ENCODE data around the gene HRH3. TPM values are rescaled to one million over a fixed set of nuclear protein-coding genes. Genes with fewer than 3 reads are reported as not detected.

Gene HRH3
- total and polyA plus RNA-seq, 8 donors = not detected

DNA sequence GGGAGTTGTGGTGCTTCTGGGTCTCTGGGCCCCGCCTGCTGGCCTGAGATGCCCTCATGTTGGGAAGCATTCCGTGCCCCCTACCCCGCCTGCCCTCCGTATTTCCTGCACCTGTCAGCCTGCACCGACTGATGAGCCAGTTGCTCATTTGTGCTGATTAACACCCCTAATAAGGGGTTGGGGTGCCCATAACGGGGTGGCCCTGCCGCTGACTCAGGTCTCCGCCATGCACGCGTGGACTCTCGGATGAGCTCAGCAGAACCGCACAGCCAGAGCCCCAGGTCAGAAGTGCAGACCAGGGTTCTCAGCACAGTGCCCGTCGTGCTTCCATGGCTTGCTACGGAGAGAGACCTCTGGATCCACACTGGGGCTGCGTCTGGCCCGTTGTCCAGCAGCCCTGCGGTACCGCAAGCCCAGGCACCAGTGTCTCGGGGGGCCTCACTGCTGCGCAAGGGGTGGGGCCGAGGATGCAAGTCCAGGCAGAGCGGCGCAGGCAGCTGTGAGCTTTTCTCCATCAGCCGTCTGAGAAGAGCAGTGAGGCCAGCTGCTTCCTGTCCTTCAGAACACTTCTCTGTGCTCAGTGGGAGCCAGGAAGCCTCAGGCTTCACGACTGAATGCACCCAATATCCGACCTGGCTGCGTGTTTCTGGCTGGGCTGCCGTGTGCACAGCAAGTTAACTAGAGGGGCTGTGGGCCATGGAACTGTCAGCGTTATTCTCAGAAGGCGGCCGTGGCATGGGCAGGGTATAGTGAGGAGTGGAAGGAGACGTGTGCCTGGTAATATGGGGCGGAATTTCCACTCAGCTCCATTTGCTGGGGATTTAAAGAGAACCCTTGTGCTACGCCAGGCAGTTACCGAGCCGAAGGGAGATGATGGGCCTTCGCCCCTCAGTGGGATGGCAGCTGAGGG is 18.6 kb downstream of the HRH3 start:
- TF ChIP-seq EP300 (IDR thresholded peaks at IDR 0.05) = no peak
- no peak for TF ChIP-seq CTCF (IDR thresholded peaks at IDR 0.05)
- no peak for TF ChIP-seq POLR2A (IDR thresholded peaks at IDR 0.05)
- TF ChIP-seq POLR2AphosphoS5 (IDR thresholded peaks at IDR 0.05) = no peak
- Histone ChIP-seq H3K4me1 (no peaks in the 10 kb centered on the region), H3K27ac (no peak overlapping the region), H3K27me3 (no peaks in the 10 kb centered on the region), H3K9me3 (no peaks in the 10 kb centered on the region), H3K4me3 (no peak overlapping the region), H3K36me3 (peaks cover 41 to 76% (median 75%) of the 10 kb centered on the region in 4 donors)
- DNase-seq = peak in 1 of 2 donors; percentile 32
- intact Hi-C loops (cut with DNase I; ENCODE audit: low total_unique reads) = no loop called here
- WGBS, 5 donors = 85 to 92% (median 90%) methylated on average over 28 to 38 of the region's 38 CpGs

- H3K4me1 ChIP-seq = no peaks in the 10 kb centered on the region
- no peaks in the 10 kb centered on the region for H3K9me3 ChIP-seq
- DNase-seq = no peak
- no peaks in the 10 kb centered on the region for H3K27me3 ChIP-seq
- intact Hi-C loops (cut with DNase I; ENCODE audit: low total_unique reads) = no loop called here
- H3K36me3 ChIP-seq = peaks cover 44 to 84% (median 83%) of the 10 kb centered on the region in 4 donors
- WGBS, 5 donors = 93 to 95% (median 94%) methylated on average over 36 to 38 of the region's 38 CpGs
- H3K4me3 ChIP-seq = no peak overlapping the region
- no peak overlapping the region for H3K27ac ChIP-seq
- TF ChIP-seq POLR2A (IDR thresholded peaks at IDR 0.05) (no peak), CTCF (IDR thresholded peaks at IDR 0.05) (no peak)
These were observed 19.4 kb downstream of the HRH3 start for GRCh38 chr20:62200491-62201172.

GRCh38 chr20:62198931-62199330 is 21.1 kb downstream of the HRH3 start:
- no peak overlapping the region for H3K27ac ChIP-seq
- H3K27me3 ChIP-seq = no peaks in the 10 kb centered on the region
- no peak for DNase-seq
- H3K4me3 ChIP-seq = no peak overlapping the region
- TF ChIP-seq POLR2A (IDR thresholded peaks at IDR 0.05) = no peak
- no peak for TF ChIP-seq EP300 (IDR thresholded peaks at IDR 0.05)
- no peak for TF ChIP-seq POLR2AphosphoS5 (IDR thresholded peaks at IDR 0.05)
- TF ChIP-seq CTCF (IDR thresholded peaks at IDR 0.05) = no peak
- H3K4me1 ChIP-seq = no peaks in the 10 kb centered on the region
- intact Hi-C loops (cut with DNase I; ENCODE audit: low total_unique reads) = no loop called here
- H3K9me3 ChIP-seq = no peaks in the 10 kb centered on the region
- WGBS, 5 donors = 98 to 100% (median 98%) methylated on average over 18 of the region's 18 CpGs
- peaks cover 44 to 100% (median 99%) of the 10 kb centered on the region in 4 donors for H3K36me3 ChIP-seq

DNA sequence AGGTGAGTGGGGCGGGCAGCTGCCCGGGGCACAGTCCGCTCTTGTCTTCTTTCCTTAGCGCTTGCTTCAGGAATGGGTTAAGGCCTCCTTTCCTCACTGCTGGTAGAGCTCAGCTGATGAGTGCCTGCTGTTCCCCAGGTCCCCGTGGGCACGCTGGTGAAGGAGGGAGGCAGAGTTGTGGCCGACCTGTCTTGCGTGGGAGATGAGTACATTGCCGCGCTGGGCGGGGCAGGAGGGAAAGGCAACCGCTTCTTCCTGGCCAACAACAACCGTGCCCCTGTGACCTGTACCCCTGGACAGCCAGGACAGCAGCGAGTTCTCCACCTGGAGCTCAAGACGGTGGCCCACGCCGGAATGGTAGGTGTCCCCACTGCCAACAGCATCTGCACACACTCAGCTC is 21.6 kb downstream of the HRH3 start:
- WGBS, 5 donors = 94 to 97% (median 95%) methylated on average over 17 of the region's 17 CpGs
- Histone ChIP-seq H3K27me3 (no peaks in the 10 kb centered on the region), H3K9me3 (no peaks in the 10 kb centered on the region), H3K36me3 (peaks cover 46 to 100% (median 99%) of the 10 kb centered on the region in 4 donors), H3K27ac (no peak overlapping the region), H3K4me1 (no peaks in the 10 kb centered on the region), H3K4me3 (no peak overlapping the region)
- TF ChIP-seq POLR2AphosphoS5 (IDR thresholded peaks at IDR 0.05) (no peak), POLR2A (IDR thresholded peaks at IDR 0.05) (no peak), CTCF (IDR thresholded peaks at IDR 0.05) (no peak), EP300 (IDR thresholded peaks at IDR 0.05) (no peak)
- intact Hi-C loops (cut with DNase I; ENCODE audit: low total_unique reads) = no loop called here
- DNase-seq = no peak
